Muscle of leg (tissue), 11 donors: ENCODE results near the gene RAB6B. TPM values are rescaled to one million over a fixed set of nuclear protein-coding genes. Genes with fewer than 3 reads are reported as not detected.
A peak's percentile ranks its signal among the peaks of the same experiment; 100 is the strongest.

Source experiments
- DNase-seq: peaks from one replicate; pipeline ENCODE4 v3.0.0; 2013
- H3K27ac ChIP-seq: one replicate; pipeline ENCODE4 v1.5.1; 2013; ENCODE audit warnings: mild to moderate bottlenecking, low read length, control low read depth
- H3K27me3 ChIP-seq: one replicate; pipeline ENCODE4 v1.6.1; 2013; ENCODE audit warnings: low read length; ENCODE audit not compliant: control insufficient read depth, insufficient read depth
- H3K36me3 ChIP-seq: one replicate; pipeline ENCODE4 v1.6.1; 2013; ENCODE audit warnings: low read length; ENCODE audit not compliant: control insufficient read depth, insufficient read depth
- H3K4me1 ChIP-seq: one replicate; pipeline ENCODE4 v1.6.1; 2013; ENCODE audit warnings: low read length; ENCODE audit not compliant: control insufficient read depth, insufficient read depth
- H3K4me3 ChIP-seq: one replicate; pipeline ENCODE4 v1.5.1; 2013; ENCODE audit warnings: low read length, control low read depth
- H3K9me3 ChIP-seq: replicated peaks from 2 replicates; pipeline ENCODE4 v1.6.1; 2013; ENCODE audit warnings: low read depth, low read length; ENCODE audit not compliant: control insufficient read depth
- WGBS: methylation state at CpG from one replicate; pipeline ENCODE4 v1.1.5; 2013; ENCODE audit warnings: missing lambda C conversion rate; ENCODE audit not compliant: insufficient coverage; 5-methylcytosine and 5-hydroxymethylcytosine counted together
- polyA plus RNA-seq, 8 donors: library from polyadenylated mRNA; unstranded; fragments of 120-200 nt; gene quantifications; one replicate each; pipeline versions ENCODE4 v1.2.1 to v1.2.3, GENCODE V29; 2013; ENCODE audit warnings: inconsistent platforms in 1 of 8, low replicate concordance in 1 of 8; ENCODE audit not compliant: insufficient read length in 8 of 8, insufficient read depth in 1 of 8
- total RNA-seq: library from RNA; stranded (reverse); fragments of 120-200 nt; gene quantifications from one replicate; pipeline ENCODE4 v1.2.4, GENCODE V29; 2013

Gene RAB6B
- total and polyA plus RNA-seq, 9 donors: 2.0 to 10.8 (median 9.4) TPM

DNA sequence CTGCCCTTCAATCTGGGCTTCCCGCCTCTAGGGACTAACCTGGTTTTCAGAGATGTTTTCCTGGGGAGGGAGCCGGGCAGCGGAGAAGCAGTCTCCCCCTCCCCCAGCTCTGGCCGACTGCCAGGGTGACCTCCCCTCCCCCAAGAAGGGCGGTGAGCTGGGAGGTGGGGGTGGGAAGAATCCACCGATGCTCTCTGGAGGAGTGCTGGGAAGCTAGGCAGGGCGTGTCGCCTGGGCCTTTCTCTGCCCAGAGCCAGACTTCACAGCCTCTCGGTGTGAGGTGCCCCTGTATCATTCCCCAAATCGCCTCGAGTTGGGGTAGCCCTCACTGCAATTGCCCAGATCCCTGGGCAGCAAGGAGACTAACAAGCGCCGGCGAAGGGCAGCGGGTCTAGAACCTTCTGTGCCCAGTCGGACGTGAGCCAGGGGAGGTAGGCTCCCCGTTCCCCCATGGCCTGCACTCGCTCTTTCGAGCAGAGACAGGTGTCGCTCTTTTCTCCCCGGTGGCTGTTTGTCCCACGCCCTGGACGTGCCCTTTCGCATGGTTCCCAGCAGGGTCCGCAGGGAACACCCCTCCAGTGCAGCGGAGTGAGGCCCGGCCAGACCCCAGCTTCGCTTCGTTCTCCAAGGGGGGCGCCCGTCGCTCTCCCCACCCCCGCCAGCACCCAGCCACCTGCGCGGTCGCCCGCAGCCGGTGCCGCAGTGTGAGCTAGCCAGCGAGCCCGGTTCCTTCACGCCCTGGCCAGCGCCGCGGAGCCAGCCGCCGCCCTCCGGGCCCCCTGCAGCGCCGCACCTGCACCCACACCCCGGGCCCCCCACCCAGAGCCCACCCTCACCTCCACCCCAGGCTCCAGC, 1.1 kb downstream of the RAB6B start:
- Histone ChIP-seq H3K9me3 (no peaks in the 10 kb centered on the region), H3K27me3 (peaks cover 35% of the 10 kb centered on the region), H3K4me3 (peak overlapping the region; percentile 73), H3K36me3 (no peaks in the 10 kb centered on the region), H3K27ac (no peak overlapping the region), H3K4me1 (peaks cover 40% of the 10 kb centered on the region)
- DNase-seq: peak; percentile 11
- WGBS: 7% methylated on average over 34 of the region's 52 CpGs

DNA sequence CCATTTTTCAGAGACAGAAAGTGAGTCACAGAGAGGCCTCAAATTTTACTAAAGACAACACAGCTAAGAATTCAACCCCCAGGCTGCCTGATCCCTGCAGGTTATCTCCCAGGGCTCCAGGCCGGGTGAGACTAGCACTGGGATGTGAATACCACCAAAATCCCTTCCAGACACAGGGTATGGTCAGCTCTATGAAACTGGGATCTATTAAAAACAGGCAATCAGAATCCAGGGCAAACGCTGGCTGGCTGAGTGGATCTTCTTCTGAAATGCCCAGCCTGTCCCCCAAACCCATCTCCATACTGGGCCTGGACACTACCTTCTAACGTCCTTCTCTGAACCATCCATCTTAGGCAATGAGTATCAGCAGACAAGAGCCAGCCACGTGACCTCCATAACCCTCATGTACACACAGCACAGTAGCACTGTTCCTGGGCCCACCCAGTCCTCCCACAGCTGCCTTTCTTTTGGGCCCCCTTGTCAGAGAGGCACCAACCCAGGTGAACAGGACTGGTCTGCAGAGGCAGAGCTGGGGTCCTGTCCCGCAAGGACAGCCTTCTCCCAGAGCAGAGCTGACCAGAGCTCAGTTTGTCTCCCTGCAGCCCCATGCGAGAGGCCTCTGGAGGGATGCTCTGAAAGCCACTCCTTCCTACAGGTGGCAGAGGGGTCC, 1.9 kb downstream of the RAB6B start:
- H3K4me1 ChIP-seq: peaks cover 40% of the 10 kb centered on the region
- no peak overlapping the region for H3K4me3 ChIP-seq
- no peaks in the 10 kb centered on the region for H3K36me3 ChIP-seq
- WGBS: 71% methylated on average over 6 of the region's 6 CpGs
- DNase-seq: no peak
- H3K9me3 ChIP-seq: no peaks in the 10 kb centered on the region
- no peak overlapping the region for H3K27ac ChIP-seq
- peaks cover 32% of the 10 kb centered on the region for H3K27me3 ChIP-seq

DNA sequence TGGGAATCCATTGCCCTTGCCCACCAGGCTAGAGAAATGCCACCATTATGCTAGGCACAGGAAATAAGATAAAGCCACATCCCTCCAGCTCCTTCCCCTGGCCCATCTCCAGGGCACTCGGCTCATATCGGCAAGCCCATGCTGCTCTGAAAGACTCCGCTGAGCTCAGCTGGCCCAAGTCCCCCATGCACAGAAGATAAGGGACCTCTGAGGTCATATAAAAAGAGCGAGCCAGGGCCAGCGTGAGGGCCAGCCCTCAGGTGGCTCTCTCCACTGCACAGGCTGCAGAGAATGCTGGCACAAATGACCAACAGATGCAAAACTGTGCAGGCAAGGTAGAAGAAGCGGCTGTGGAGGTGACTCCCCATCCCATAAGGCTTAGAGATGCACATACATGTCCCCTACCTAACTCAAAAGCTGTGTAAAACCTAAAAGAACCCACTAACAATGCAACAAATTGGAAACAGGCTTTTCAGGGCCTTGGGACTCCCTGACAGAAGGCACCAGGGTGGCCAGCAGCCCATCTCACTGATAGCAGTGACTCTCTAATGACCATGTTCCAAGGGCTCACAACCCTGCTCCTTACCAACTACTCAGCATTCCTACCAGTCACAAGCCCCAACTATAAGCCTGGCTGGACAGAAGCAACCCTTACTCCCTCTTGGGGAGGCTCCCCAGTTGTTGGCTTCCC, 3.0 kb downstream of the RAB6B start:
- H3K27ac ChIP-seq: no peak overlapping the region
- no peak overlapping the region for H3K4me3 ChIP-seq
- peaks cover 40% of the 10 kb centered on the region for H3K4me1 ChIP-seq
- H3K36me3 ChIP-seq: no peaks in the 10 kb centered on the region
- H3K9me3 ChIP-seq: no peaks in the 10 kb centered on the region
- 74% methylated on average over 6 of the region's 6 CpGs for WGBS
- DNase-seq: no peak
- peaks cover 30% of the 10 kb centered on the region for H3K27me3 ChIP-seq

DNA sequence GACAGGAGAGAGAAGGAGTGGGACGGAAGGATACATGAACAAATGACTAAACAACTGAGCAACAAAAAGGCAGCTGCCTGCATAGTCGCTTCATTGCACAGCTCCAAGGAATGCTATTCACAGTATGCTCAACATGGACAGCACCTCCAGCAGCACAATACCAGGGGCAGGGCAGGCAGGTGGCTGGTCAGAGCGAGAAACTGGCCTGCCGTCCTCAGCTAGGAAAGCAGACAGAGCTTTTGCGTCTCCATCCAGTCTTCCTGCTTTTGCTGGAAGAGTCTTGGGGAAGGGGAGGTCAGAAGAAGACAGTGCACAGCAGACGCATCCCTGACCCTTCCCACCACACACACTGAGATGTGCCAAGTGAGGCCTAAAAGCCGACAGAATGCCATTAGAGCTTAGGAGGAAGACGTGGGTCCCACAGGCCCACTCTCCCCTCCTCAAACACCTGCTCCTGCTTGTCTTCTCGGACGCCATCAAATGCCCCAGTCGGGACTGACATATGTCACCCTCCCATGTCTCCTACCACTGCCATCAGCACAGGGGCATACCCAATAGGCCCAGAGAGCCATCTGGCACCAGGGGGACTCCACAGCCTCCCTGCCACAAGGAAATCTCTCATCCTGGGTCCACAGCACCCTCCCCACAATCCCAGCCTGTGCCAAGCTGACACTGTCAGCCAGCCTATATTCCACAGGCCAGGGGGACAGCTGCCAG, 3.9 kb downstream of the RAB6B start:
- peaks cover 40% of the 10 kb centered on the region for H3K4me1 ChIP-seq
- WGBS: 72% methylated on average over 7 of the region's 11 CpGs
- H3K27ac ChIP-seq: peak overlapping the region; percentile 42
- no peaks in the 10 kb centered on the region for H3K36me3 ChIP-seq
- H3K27me3 ChIP-seq: peaks cover 21% of the 10 kb centered on the region
- H3K4me3 ChIP-seq: no peak overlapping the region
- no peaks in the 10 kb centered on the region for H3K9me3 ChIP-seq
- no peak for DNase-seq

DNA sequence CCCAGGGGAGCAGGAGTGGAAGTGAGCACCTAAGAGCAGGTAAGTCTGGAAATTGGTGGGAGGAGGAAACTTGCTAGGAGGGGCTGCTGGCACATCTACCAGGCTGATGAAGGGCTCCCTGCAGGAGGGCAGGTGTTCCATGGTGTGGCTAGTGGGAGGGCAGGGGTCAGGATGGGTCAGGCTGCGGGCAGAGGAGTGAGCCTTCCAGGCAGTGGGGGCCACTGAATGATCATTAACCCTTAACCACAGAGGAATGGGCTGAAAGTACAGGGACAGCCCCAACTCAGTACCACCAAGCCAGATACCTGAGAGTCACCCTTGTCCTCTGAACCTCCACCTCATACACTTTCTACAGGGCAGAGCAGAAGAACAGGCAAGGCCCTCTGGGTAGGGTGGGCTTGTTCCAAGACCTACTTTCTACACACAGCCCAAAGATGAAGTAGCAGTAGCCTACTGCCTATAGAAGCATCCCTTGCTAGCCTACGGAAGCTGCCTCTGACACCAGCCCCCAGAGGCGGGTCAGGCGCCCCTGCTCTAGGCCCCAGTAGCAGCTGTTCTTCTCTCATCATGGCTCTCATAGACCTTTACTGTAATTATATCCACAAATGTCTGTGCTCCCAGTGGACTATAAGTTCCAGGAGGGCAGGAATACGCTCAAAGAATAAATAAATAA, 4.6 kb downstream of the RAB6B start:
- H3K36me3 ChIP-seq: no peaks in the 10 kb centered on the region
- H3K27ac ChIP-seq: peak overlapping the region; percentile 42
- WGBS: 100% methylated on average over 1 of the region's 5 CpGs
- H3K9me3 ChIP-seq: no peaks in the 10 kb centered on the region
- no peak overlapping the region for H3K4me3 ChIP-seq
- H3K4me1 ChIP-seq: peaks cover 35% of the 10 kb centered on the region
- DNase-seq: no peak
- peaks cover 14% of the 10 kb centered on the region for H3K27me3 ChIP-seq

DNA sequence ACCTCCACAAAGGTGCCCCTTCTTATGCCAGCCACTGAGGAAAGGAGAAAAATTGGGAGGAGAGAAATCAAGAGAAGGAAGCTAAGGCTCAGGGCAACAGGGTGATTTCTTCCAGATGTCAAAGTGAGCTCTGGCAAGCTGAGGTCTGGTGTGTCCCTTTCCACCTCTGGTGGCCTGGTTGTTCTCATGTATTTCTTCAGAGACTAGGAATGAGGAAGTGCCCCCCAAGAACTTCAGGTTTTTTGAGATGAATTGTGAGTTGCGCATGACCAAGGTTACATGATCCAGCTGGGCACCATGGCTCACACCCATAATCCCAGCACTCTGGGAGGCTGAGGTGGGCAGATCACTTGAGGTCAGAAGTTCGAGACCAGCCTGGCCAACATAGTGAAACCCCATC, 5.6 kb downstream of the RAB6B start:
- 100% methylated on average over 1 of the region's 2 CpGs for WGBS
- H3K9me3 ChIP-seq: no peaks in the 10 kb centered on the region
- no peak for DNase-seq
- no peak overlapping the region for H3K4me3 ChIP-seq
- peaks cover 32% of the 10 kb centered on the region for H3K4me1 ChIP-seq
- peaks cover 9% of the 10 kb centered on the region for H3K27me3 ChIP-seq
- no peaks in the 10 kb centered on the region for H3K36me3 ChIP-seq
- no peak overlapping the region for H3K27ac ChIP-seq

DNA sequence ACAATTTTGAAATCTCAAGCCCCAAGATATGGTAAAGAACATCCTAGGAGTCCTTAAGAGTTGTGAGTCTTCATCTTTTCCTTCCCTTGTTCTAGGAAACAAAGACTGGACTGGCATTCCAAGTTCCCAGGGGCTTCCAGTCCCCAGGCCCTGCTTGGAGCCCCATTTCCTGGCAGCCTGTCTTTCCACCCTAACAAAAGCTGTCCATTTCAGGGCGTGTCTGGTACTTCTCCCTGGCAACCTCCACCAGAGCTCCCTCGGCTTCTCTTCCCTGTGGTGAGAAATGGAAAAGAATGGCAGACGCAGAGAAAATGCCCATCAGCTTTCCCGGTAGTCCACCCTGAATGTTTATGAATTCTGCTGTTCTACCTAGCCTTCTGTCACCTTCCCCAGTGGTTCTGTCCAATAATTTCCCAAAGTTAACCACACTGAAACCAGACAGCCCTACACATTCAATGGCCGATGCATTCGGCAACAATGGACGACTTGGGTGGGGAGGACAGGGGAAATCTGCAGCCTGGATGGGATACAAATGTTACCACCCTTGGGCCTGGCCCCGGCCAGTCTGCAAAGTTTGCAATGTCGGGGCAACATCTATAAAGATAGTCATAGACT, 6.8 kb downstream of the RAB6B start:
- Histone ChIP-seq H3K27me3 (peaks cover 1% of the 10 kb centered on the region), H3K36me3 (no peaks in the 10 kb centered on the region), H3K4me1 (peaks cover 23% of the 10 kb centered on the region), H3K27ac (no peak overlapping the region), H3K4me3 (no peak overlapping the region), H3K9me3 (no peaks in the 10 kb centered on the region)
- WGBS: no CpG with 5 or more reads among the region's 9 CpGs
- DNase-seq: no peak

DNA sequence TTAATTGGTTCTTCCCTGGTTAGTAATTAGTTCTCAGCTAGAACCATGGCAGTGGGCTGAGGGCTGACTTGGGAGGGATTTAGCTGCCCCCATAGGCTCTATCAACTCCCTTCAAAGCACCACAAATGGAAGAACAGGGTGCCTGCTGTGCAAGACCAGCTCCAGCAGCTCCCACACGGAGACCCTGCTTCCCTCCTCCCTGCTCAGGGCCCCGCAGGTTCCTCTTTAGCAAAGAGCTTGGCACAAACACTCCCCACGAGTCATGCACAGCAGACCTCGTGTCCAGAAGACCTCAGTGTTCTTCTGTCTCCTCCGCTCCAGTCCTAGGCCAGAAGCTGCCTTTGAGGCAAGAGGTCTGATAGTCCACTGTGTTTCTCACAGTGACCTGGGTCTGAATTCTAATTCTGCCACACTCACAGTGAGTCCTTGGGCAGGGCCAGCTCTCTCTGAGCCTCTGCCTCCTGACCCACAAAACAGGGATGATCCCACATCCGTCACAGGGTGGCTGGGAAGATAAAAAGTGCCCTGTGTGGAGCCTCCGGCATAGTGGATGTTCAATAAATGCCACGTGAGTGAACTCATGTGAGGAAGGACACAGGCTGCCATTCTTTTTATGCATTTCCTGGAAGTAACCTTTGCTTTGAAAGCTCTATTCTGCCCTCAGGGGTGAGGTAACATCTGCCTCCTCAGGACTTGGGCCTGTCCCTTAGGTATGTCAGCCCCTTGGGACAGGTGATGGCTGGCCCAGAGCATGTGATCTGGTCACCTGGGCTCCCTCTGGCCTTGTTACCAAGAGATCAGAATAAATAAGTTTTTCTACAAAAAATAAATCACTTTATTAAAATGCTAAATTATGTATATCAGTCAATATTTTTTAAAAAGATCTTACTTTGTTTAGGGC, 7.6 kb downstream of the RAB6B start:
- Histone ChIP-seq H3K4me3 (no peak overlapping the region), H3K27ac (no peak overlapping the region), H3K9me3 (no peaks in the 10 kb centered on the region), H3K27me3 (no peaks in the 10 kb centered on the region), H3K4me1 (peaks cover 21% of the 10 kb centered on the region), H3K36me3 (no peaks in the 10 kb centered on the region)
- no peak for DNase-seq
- WGBS: 42% methylated on average over 7 of the region's 8 CpGs
